GM12892 (cell line): ENCODE measurements around the gene TMEM139.

Experiments used
- POLR2A ChIP-seq: IDR thresholded peaks from 2 replicates; pipeline ENCODE4 v1.6.1; 2011; ENCODE audit warnings: low read depth, low read length, control low read depth
- POLR2AphosphoS5 ChIP-seq: IDR thresholded peaks from 2 replicates; pipeline ENCODE4 v1.6.1; 2011; ENCODE audit warnings: low read depth, low read length, control low read depth
- TAF1 ChIP-seq: IDR thresholded peaks from 2 replicates; pipeline ENCODE4 v1.6.1; 2011; ENCODE audit warnings: low read depth, mild to moderate bottlenecking, control low read depth, low read length, borderline replicate concordance

- no peak for TF ChIP-seq POLR2AphosphoS5
- TF ChIP-seq POLR2A = no peak
- TF ChIP-seq TAF1 = no peak
These were observed 4.2 kb upstream of the TMEM139 start for GRCh38 chr7:143280566-143280965.
